Measurements from ENCODE around the gene TMEM132C.

The TMEM132C gene

GRCh38 chr12:128644664-128645296, 377.8 kb downstream of the TMEM132C start:
- Histone ChIP-seq H2AFZ (ENCODE audit: low read depth, low read length, severe bottlenecking) (no peak overlapping the region), H3K9ac (ENCODE audit: low read length) (no peak overlapping the region), H3K9me3 (ENCODE audit: insufficient read depth, low read length) (no peaks in the 10 kb centered on the region), H3K9me2 (replicated peaks; ENCODE audit: insufficient read depth, low read length) (no peaks in the 10 kb centered on the region), H3K79me2 (ENCODE audit: insufficient read depth, low read length) (no peaks in the 10 kb centered on the region), H3K36me3 (ENCODE audit: low read length) (no peaks in the 10 kb centered on the region), H4K20me1 (ENCODE audit: low read depth, low read length) (no peaks in the 10 kb centered on the region), H3K4me2 (ENCODE audit: low read depth, low read length, poor library complexity, severe bottlenecking) (no peak overlapping the region), H3F3A (ENCODE audit: insufficient read depth) (no peaks in the 10 kb centered on the region), H3K4me3 (ENCODE audit: insufficient read depth, low read length, poor library complexity, severe bottlenecking) (no peak overlapping the region), H3K27me3 (ENCODE audit: low read length) (no peaks in the 10 kb centered on the region), H3K27ac (ENCODE audit: low read depth, low read length) (no peak overlapping the region)
- no peak for TF ChIP-seq EZH2phosphoT487 (conservative IDR thresholded peaks at IDR 0.05; ENCODE audit: low read length)
- TF ChIP-seq, protein P1, sequence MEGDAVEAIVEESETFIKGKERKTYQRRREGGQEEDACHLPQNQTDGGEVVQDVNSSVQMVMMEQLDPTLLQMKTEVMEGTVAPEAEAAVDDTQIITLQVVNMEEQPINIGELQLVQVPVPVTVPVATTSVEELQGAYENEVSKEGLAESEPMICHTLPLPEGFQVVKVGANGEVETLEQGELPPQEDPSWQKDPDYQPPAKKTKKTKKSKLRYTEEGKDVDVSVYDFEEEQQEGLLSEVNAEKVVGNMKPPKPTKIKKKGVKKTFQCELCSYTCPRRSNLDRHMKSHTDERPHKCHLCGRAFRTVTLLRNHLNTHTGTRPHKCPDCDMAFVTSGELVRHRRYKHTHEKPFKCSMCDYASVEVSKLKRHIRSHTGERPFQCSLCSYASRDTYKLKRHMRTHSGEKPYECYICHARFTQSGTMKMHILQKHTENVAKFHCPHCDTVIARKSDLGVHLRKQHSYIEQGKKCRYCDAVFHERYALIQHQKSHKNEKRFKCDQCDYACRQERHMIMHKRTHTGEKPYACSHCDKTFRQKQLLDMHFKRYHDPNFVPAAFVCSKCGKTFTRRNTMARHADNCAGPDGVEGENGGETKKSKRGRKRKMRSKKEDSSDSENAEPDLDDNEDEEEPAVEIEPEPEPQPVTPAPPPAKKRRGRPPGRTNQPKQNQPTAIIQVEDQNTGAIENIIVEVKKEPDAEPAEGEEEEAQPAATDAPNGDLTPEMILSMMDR (IDR thresholded peaks at IDR 0.05; ENCODE audit: insufficient read depth, low read length, poor library complexity, severe bottlenecking) = peak; percentile 83

- no peaks in the 10 kb centered on the region for H3F3A ChIP-seq (ENCODE audit: insufficient read depth)
- no peaks in the 10 kb centered on the region for H3K27me3 ChIP-seq (ENCODE audit: low read length)
- no peak overlapping the region for H3K9ac ChIP-seq (ENCODE audit: low read length)
- H4K20me1 ChIP-seq (ENCODE audit: low read depth, low read length) = no peaks in the 10 kb centered on the region
- H3K27ac ChIP-seq (ENCODE audit: low read depth, low read length) = no peak overlapping the region
- H3K4me3 ChIP-seq (ENCODE audit: insufficient read depth, low read length, poor library complexity, severe bottlenecking) = no peak overlapping the region
- no peak for TF ChIP-seq EZH2phosphoT487 (conservative IDR thresholded peaks at IDR 0.05; ENCODE audit: low read length)
- TF ChIP-seq, protein P1 (IDR thresholded peaks at IDR 0.05; ENCODE audit: insufficient read depth, low read length, poor library complexity, severe bottlenecking) = no peak
- H3K79me2 ChIP-seq (ENCODE audit: insufficient read depth, low read length) = no peaks in the 10 kb centered on the region
- no peak overlapping the region for H2AFZ ChIP-seq (ENCODE audit: low read depth, low read length, severe bottlenecking)
- H3K9me3 ChIP-seq (ENCODE audit: insufficient read depth, low read length) = no peaks in the 10 kb centered on the region
- no peaks in the 10 kb centered on the region for H3K9me2 ChIP-seq (replicated peaks; ENCODE audit: insufficient read depth, low read length)
- H3K36me3 ChIP-seq (ENCODE audit: low read length) = no peaks in the 10 kb centered on the region
- H3K4me2 ChIP-seq (ENCODE audit: low read depth, low read length, poor library complexity, severe bottlenecking) = no peak overlapping the region
Measured at GRCh38 chr12:128649902-128650301, 382.9 kb downstream of the TMEM132C start.

GRCh38 chr12:128652136-128652751, 385.3 kb downstream of the TMEM132C start:
- no peaks in the 10 kb centered on the region for H3K79me2 ChIP-seq (ENCODE audit: insufficient read depth, low read length)
- H3K9me2 ChIP-seq (replicated peaks; ENCODE audit: insufficient read depth, low read length) = no peaks in the 10 kb centered on the region
- H3K9me3 ChIP-seq (ENCODE audit: insufficient read depth, low read length) = no peaks in the 10 kb centered on the region
- H3K4me2 ChIP-seq (ENCODE audit: low read depth, low read length, poor library complexity, severe bottlenecking) = no peak overlapping the region
- no peak overlapping the region for H3K4me3 ChIP-seq (ENCODE audit: insufficient read depth, low read length, poor library complexity, severe bottlenecking)
- TF ChIP-seq, protein P1 (IDR thresholded peaks at IDR 0.05; ENCODE audit: insufficient read depth, low read length, poor library complexity, severe bottlenecking) = no peak
- TF ChIP-seq EZH2phosphoT487 (conservative IDR thresholded peaks at IDR 0.05; ENCODE audit: low read length) = no peak
- H3K27ac ChIP-seq (ENCODE audit: low read depth, low read length) = no peak overlapping the region
- no peaks in the 10 kb centered on the region for H3F3A ChIP-seq (ENCODE audit: insufficient read depth)
- H3K36me3 ChIP-seq (ENCODE audit: low read length) = no peaks in the 10 kb centered on the region
- no peaks in the 10 kb centered on the region for H3K27me3 ChIP-seq (ENCODE audit: low read length)
- H3K9ac ChIP-seq (ENCODE audit: low read length) = no peak overlapping the region
- no peaks in the 10 kb centered on the region for H4K20me1 ChIP-seq (ENCODE audit: low read depth, low read length)
- H2AFZ ChIP-seq (ENCODE audit: low read depth, low read length, severe bottlenecking) = no peak overlapping the region
